Pulmonary artery endothelial cell (primary cell): ENCODE results near the gene LHX2. TPM values are rescaled to one million over a fixed set of nuclear protein-coding genes. Genes with fewer than 3 reads are reported as not detected.

Experiments used
- DNase-seq: peaks from one replicate; pipeline ENCODE4 v3.0.0-alpha.2; 2011; ENCODE audit warnings: low read depth, low spot score
- total RNA-seq: library from RNA; depleted of rRNA; stranded (reverse); fragments of >200 nt; gene quantifications from 2 replicates; pipeline ENCODE4 v1.2.3, GENCODE V29; 2014

LHX2 gene
- total RNA-seq, 1 donor from 2014 or later, result not detected

DNA sequence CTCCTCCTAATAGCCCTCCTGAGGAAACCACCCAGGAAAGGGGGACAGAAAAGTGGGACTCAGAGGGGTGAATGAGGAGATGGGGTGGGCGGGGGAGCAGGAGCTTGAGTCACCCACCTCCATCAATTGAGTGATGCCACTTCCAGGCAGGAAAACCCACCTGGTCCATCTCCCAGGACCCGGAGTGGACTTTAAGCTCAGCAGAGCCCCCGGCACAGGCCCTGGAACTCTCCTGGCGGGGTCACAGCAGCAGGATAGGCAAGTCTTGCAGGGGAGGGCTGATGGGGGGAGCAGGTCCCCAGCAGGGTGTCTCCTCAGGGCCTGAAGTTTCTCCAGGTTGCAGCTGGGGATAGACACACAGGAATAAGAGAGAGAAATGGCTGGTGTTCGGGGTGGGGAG lies 40.8 kb downstream of the LHX2 start:
- DNase-seq, result no peak

DNA sequence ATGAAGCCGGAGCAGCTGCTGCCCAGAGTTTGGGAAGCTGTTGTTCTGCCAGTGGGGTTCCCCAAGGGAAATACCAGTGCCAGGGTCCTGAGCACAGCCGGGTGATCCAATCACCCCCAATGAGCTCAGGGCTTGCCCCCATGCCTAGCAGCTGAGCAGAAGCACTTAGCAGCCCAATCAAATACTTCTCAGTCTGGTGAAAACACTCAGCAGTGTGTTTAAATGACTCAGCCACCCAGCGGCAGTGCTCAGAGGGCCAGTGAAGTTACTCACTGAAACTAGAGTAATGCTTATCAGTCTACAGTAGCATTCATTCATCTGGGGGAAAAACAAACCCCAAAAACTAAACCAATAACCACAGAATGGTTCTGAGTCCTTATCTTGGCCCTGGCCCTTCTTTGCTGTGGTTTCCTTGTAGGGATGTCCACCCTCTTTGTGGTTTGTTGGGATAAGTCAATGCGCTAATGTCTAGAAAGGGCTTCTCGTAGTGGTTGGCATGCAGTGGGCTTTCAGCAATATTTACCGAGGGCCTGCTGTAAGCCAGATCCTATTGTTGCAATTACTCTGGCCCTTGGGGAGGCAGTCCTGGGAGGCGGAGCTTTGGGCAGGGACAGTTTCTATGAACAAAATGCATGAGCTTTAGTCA lies 43.1 kb downstream of the LHX2 start:
- DNase-seq, result no peak

DNA sequence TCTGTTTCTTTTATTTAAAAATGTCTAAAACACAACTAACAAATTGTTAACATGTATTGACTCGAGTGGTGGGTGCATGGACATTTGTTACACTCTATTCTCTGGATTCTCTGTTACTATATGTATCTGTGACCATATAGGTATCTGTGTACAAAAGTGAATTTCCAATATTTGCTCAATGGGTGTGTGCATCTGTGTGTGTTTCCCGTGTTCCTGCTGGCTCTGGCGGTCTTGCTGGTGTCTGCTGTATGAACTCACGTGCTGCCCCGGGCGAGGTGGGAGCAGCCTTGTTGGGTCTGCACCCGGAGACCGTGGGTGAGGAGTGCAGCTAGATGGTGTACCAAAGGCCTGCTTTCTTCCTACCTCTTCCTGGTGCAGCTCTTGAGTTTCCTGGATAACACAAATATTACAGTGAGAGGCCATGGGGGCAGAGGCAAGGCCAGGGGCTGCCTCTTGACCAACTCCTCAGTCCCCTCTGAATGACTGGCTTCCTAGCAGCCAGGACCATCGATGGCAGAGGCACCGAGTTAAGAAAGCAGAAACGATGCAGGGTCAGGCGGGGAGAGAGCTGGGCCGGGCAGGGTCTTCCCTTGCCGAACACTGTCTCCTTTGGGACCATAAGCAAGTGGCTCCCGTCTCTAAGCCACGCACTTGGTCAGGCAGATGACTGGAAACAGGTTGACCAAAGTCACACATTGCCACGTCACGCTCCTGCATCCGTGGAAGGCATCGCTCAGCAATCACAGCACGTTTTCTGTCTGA lies 49.5 kb downstream of the LHX2 start:
- DNase-seq, result no peak

DNA sequence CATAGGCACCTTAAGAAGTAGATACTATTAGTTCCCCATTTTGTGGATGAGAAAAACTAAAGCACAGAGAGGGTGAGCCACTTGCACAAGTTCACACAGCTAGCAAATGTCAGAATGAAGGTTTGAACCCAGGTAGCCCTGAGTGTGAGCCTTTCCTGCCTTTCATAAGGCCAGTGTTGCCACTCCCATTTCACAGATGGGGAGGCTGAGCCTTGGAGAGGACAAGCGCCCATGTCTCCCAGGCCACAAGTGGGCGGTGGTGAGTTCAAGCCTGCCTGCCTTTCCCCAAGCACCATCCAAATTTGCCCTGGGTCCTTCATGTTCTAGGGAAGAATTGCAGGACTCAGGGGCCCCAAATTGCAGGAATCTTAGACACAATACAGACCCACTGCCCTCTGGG lies 50.6 kb downstream of the LHX2 start:
- DNase-seq, result no peak

DNA sequence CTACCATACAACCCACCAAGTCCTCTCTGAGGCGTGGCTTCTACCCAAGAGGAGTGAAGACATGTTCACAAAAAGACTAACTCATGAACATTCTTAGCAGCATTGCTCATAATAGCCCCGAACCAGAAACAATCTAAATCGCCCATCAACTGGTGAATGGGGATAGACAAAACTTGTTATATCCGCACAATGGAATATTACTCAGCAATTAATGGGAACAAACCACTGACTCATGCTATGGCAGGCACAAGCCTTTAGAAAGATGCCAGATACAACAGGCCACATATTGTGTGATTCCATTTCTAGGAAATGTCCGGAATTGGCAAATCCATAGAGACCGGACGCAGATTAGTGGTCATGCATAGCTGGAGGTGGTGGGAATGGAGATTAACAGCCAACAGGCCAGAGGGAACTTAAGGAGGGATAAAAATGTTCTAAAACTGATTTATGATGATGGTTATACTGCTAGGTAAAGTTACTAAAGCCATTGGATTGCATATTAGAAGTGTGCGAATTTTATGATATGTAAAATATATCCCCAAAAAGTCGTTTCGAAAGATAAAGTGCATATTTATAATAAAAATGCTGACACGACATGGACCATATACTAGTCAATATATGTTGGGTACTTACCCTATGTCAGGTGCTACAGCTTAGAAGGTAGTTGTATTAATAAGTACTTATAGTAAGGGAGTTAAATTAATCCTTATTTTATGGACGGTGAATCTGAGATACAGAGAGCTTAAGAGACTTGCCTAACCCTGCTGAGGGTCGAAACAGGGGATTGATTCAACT lies 55.4 kb downstream of the LHX2 start:
- DNase-seq, result no peak

DNA sequence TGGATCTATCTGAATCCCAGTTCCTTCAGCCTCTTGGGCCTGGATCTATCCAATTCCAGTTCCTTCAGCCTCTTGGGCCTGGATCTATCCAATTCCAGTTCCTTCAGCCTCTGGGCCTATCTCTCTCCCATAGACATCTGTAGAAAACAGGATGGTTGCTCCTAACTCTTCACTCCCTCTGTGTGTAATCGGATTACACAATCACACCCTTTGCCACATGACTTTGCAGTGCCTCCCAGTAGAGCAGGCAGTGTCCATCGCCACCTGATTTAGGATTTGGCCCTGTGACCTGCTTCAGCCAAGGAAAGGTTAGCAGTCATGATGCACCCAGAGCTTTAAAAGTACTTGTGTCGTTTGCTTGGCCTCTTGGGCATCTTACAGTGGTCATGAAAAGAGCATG lies 56.7 kb downstream of the LHX2 start:
- no peak for DNase-seq

DNA sequence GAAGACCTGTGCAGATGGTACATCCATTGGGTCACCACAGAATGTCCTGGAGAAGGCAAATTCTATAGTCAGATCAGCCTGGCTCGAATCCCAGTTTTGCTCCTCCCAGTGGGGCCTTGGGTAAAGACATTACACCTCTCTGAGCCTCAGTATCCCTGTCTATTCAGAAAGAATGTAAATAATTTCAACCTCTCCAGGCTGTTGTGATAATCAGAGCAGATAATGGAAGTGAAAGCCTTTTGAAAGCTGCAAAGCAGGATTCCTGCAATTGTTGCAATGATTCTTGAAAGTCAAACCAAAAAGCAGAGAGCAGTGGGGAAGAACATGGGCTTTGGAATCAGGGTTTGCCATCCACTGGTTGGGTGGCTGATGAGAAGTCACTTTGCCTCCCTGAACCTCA lies 63.2 kb downstream of the LHX2 start:
- DNase-seq, result no peak

DNA sequence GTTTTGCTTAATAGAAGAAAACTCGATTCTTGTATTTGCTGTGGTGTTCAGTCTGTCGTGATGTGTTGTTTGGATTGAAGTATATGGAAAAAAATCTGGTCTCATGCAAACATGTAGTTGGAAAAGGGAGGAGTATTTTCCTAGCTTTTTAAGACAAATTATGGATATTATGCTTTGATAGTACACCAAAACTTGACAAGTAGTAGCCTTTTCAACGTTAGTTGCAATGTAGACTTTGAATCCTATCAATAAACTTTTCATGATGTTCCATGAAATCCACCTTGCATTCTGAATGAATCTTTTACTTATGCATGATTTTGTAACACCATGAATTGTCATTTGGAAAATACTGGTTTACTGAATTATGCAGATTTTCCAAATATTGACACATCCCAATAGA lies 64.2 kb downstream of the LHX2 start:
- no peak for DNase-seq

DNA sequence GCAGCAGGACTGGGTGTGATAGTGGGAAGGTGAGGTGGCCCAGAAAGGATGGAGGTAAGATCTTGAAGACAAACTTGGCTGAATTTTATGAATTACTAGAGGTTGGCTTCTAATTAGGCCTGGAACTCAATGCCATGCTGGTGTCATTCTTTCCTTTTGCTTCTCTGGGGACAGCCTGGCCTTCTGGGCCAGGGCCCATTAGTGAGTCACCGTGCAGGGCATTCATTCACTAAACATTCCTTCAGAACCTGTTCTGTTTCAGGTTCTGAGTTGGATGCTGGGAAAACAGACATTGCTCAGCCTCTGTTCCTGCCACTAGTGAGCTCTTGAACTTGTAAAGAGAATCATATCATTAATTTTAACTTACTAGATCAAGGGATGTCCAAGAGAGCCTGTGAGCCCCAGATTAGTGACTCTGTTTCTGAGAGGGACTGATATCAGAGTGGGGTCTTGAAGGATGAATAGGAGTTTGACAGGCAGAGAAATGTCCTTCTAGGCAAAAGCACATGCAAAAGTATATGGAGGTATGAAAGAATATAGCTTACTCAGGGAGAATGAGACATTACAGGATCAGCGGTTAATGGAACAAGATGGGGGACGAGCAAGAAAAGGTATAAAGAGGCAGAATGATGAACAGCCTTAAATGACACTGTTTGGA lies 66.5 kb downstream of the LHX2 start:
- DNase-seq, result no peak

DNA sequence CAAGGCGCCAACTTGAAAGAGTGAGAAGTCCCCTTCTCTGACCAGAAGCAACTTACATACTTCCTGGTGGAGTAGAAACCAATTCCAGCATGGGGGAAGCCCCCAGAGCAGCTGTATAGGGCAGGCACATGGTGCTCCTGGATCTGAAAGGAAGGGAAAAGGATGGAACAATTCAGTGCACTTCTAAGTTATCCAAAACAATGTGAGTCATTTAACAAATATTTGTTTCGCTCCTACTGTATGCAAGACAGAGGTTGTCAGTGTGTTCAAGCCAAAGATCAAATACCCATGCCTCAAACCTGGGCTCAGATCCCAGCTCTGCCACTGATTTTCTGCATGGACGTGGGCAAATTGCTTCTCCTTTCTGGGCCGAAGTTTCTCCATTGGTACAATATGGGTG lies 67.1 kb downstream of the LHX2 start:
- peak; percentile 44 for DNase-seq

DNA sequence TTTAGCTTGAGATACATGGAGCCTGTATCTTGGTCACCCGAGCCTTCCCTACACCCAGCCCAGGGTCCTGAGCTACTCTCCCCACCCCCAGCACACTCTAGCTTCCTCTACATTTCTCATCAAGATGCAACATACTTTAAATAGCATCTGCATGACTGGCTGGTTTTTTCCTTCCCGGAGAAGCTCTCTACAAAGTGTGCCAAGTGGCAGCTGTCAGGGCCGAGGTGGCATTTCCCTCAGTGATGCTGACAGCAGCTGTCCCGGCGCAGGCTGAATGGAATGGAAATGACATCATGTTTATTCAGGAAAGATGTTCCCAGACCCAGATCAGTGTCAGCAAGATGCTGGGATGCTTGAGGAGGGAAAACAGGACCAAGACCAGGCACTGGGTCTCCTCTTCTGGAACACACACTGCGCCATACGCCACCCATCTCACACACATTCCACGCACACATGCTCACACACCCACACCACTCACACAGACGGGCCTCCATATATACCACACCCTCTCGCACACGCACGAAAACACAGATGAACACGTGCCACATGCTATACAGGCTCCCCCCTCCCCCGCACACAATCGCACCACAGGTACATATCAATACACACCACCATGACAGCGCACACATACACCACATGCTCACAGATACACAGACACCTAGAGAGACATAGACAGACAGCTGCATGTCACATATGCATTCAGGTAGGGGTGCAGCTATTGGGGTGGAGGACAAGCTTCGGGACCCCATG lies 67.8 kb downstream of the LHX2 start:
- peak; percentile 43 for DNase-seq

DNA sequence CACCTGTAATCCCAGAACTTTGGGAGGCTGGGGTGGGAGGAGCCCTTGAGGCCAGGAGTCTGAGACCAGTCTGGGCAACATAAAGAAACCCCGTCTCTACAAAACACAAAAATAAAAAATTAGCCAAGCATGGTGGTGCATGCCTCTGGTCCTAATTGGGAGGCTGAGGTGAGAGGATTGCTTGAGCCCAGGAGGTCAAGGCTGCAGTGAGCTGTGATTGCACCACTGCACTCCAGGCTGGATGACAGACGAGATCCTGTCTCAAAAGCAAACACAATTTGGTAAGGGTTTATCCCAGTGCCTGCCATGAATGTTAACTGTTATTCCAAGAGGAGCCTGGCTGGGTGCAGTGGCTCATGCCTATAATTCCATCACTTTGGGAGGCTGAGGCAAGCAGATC lies 71.1 kb downstream of the LHX2 start:
- no peak for DNase-seq

Other genes starting within 250 kb of the LHX2 start
- gene DENND1A, start 81.6 kb upstream of the LHX2 start, total RNA-seq, result 11.7 and 12.4 TPM in 2 replicates
- gene NEK6, start 246.2 kb downstream of the LHX2 start, total RNA-seq, result 37.5 and 46.9 TPM in 2 replicates